ENCODE results near the gene NLRP13. TPM values are rescaled to one million over a fixed set of nuclear protein-coding genes. Genes with fewer than 3 reads are reported as not detected.
"Not testable (repeated sequence)": the region's sequence is repeated elsewhere in the genome, so short reads cannot be mapped to it uniquely, and the experiment has no call there.

The NLRP13 gene
- total RNA-seq: not detected

DNA sequence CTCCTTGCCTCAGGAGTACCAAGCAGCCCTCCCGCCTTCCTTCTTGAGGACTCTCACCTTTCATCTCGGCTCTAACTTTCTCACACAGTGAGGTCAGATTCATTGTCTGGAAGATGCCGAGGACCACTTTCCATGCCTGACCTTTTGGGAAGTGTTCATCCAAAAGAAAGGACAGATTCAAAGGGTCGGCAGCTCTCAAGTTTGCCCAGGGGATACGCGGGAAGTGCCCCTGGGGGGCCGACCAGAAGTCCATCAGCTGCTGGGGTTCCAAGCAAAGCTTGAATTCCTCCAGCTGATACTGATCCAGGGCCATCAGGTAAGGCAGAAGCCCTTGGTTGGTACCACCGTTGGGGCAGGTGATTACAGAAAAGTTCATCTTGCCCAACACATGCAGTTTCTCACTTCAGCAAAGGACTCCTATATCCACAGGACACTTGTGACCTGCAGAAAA is at the start of gene NLRP13:
NLRP13 (minus strand) TSS at position 401 of the 451 bp plus-strand sequence; CDS start at position 376, 25 bp downstream.
- Mint-ChIP-seq H3K4me1 (no peaks in the 10 kb centered on the region), H3K27ac (no peak within 1 kb of the TSS), H3K36me3 (no peaks in the 10 kb centered on the region), H3K27me3 (peaks cover under 1% of the 10 kb centered on the region), H3K9me3 (peaks cover 13% of the 10 kb centered on the region), H3K4me3 (no peak within 1 kb of the TSS)
- no peak for DNase-seq

- H3K36me3 Mint-ChIP-seq: no peaks in the 10 kb centered on the region
- no peak overlapping the region for H3K4me3 Mint-ChIP-seq
- DNase-seq: no peak
- H3K9me3 Mint-ChIP-seq: peaks cover 10% of the 10 kb centered on the region
- H3K27me3 Mint-ChIP-seq: peaks cover 8% of the 10 kb centered on the region
- no peak overlapping the region for H3K27ac Mint-ChIP-seq
- no peaks in the 10 kb centered on the region for H3K4me1 Mint-ChIP-seq
Measured at GRCh38 chr19:55980415-55980814, 48.3 kb upstream of the NLRP13 start.

DNA sequence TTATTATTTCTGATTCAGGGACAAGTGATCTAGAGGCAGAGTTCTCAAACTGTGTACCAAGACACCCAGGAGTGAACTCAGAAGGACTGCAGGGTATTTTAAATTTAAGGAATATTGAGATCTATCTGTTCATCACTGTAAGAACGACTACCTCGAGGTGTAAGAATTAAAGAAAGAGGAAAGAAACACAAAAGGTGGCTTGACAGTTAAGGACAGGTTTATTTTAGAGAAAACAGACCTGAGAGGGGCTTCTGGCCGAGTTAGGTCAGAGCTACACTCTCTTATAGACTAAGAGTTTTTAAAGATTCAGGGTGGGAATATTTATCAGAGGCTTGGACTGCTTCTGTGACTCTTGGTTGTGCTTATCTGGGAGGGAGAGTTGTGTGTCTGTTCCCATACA is 41.8 kb upstream of the NLRP13 start:
- H3K4me1 Mint-ChIP-seq: no peaks in the 10 kb centered on the region
- H3K27ac Mint-ChIP-seq: no peak overlapping the region
- H3K27me3 Mint-ChIP-seq: peaks cover 18% of the 10 kb centered on the region
- no peak for DNase-seq
- H3K4me3 Mint-ChIP-seq: no peak overlapping the region
- H3K36me3 Mint-ChIP-seq: no peaks in the 10 kb centered on the region
- H3K9me3 Mint-ChIP-seq: peaks cover 16% of the 10 kb centered on the region

GRCh38 chr19:55962186-55962585 is 30.1 kb upstream of the NLRP13 start:
- Mint-ChIP-seq H3K9me3 (peaks cover under 1% of the 10 kb centered on the region), H3K27me3 (no peaks in the 10 kb centered on the region), H3K36me3 (no peaks in the 10 kb centered on the region), H3K27ac (no peak overlapping the region), H3K4me3 (no peak overlapping the region), H3K4me1 (no peaks in the 10 kb centered on the region)
- DNase-seq: no peak

- no peaks in the 10 kb centered on the region for H3K27me3 Mint-ChIP-seq
- no peaks in the 10 kb centered on the region for H3K36me3 Mint-ChIP-seq
- H3K27ac Mint-ChIP-seq: no peak overlapping the region
- H3K4me1 Mint-ChIP-seq: no peaks in the 10 kb centered on the region
- DNase-seq: no peak
- no peaks in the 10 kb centered on the region for H3K9me3 Mint-ChIP-seq
- H3K4me3 Mint-ChIP-seq: no peak overlapping the region
Measured at GRCh38 chr19:55959996-55960675, 28.0 kb upstream of the NLRP13 start.

DNA sequence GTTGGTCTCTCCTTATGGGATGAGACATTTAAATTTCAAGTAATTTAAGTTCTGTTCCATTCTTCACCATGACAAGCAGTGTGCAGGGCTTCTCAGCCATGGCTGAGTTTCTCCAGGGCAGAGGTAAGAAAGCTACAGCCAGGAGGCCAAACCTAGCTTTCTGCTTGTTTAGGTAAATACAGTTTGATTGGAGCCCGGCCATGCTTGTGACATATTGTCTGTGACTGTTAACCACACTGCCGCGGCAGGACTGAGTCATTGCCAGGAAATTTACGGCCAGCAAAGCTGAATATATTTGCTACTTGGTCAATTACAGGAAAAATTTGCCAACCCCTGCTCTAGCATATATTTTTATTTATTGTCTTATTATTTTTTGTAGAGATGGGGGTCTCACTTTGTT is 26.2 kb upstream of the NLRP13 start:
- Mint-ChIP-seq H3K36me3 (no peaks in the 10 kb centered on the region), H3K27me3 (no peaks in the 10 kb centered on the region), H3K9me3 (no peaks in the 10 kb centered on the region), H3K27ac (no peak overlapping the region), H3K4me1 (no peaks in the 10 kb centered on the region), H3K4me3 (no peak overlapping the region)
- DNase-seq: no peak

GRCh38 chr19:55956431-55956830 is 24.3 kb upstream of the NLRP13 start:
- no peaks in the 10 kb centered on the region for H3K36me3 Mint-ChIP-seq
- H3K27me3 Mint-ChIP-seq: no peaks in the 10 kb centered on the region
- H3K4me3 Mint-ChIP-seq: no peak overlapping the region
- H3K27ac Mint-ChIP-seq: no peak overlapping the region
- H3K9me3 Mint-ChIP-seq: no peaks in the 10 kb centered on the region
- DNase-seq: no peak
- no peaks in the 10 kb centered on the region for H3K4me1 Mint-ChIP-seq

DNA sequence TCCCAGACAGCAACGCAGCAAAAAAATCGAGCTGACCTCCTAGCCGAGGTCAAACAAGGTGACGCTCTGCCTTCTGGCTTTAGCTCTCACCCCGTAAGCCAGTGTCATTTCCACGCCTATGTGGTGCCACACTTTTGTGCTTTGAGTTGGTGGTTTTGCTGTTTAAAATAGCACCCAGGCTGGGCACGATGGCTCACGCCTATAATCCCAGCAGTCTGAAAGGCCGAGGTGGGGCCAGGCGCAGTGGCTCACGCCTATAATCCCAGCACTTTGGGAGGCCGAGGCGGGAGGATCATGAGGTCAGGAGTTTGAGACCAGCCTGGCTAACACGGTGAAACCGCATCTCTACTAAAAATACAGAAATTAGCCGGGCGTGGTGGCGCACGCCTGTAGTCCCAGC is 18.4 kb upstream of the NLRP13 start:
- H3K4me3 Mint-ChIP-seq: not testable (repeated sequence)

DNA sequence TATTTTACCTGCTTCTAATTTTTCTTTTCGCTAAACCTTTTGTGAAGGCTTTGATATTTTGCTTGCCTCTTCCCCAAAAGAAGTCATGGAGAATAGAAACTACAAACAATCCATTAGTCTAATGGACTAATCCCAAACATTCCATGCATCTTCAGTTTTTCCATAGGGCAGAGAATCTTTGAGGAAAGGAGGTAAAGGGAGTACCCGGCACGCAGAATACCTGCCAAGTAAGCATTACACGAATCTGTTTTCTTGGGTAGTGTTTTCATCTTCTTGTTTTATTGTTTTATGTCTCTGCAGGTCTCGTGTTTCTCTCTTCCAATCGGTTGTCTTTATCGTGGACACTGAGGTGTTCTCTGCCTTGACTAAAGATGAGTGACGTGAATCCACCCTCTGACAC is 15.4 kb upstream of the NLRP13 start, which contains the start of gene NLRP8:
NLRP8 (plus strand) TSS at position 301 of the 400 bp plus-strand sequence.
- H3K36me3 Mint-ChIP-seq: no peaks in the 10 kb centered on the region
- no peak for DNase-seq
- peaks cover 4% of the 10 kb centered on the region for H3K9me3 Mint-ChIP-seq
- H3K27me3 Mint-ChIP-seq: peaks cover 2% of the 10 kb centered on the region
- no peak within 1 kb of the TSS for H3K27ac Mint-ChIP-seq
- H3K4me3 Mint-ChIP-seq: no peak within 1 kb of the TSS
- no peaks in the 10 kb centered on the region for H3K4me1 Mint-ChIP-seq

More for the DNA sequence above, 18.4 kb upstream of the NLRP13 start:
- H3K27ac Mint-ChIP-seq, DNase-seq, H3K36me3 Mint-ChIP-seq, H3K9me3 Mint-ChIP-seq, H3K27me3 Mint-ChIP-seq, H3K4me1 Mint-ChIP-seq: not testable (repeated sequence)

- Mint-ChIP-seq H3K4me1 (no peaks in the 10 kb centered on the region), H3K4me3 (no peak overlapping the region), H3K36me3 (no peaks in the 10 kb centered on the region), H3K9me3 (peaks cover 2% of the 10 kb centered on the region), H3K27ac (no peak overlapping the region), H3K27me3 (peaks cover 11% of the 10 kb centered on the region)
- no peak for DNase-seq
Measured at GRCh38 chr19:55940306-55940705, 8.2 kb upstream of the NLRP13 start.

DNA sequence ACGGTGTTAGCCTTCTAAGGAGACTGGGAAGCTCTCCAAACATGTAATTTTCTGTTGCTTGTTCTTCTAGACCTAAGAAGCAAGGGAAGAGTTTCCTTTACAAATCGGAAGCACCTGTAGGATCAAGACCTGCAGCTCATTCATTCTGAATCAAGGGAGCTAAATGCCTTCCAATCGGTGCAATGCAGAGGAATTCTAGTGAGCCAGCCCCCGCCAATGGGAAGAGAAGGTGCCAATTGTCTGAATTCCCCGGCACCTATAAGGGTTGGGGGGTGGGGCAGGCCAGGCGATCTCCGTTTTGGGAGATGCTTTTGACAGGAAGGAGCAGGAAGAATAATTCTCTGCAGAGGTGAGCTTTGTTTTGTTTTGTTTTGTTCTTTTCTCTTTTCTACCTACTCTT is 7.1 kb upstream of the NLRP13 start:
- DNase-seq: no peak
- Mint-ChIP-seq H3K27ac (no peak overlapping the region), H3K9me3 (peaks cover 5% of the 10 kb centered on the region), H3K36me3 (no peaks in the 10 kb centered on the region), H3K4me1 (no peaks in the 10 kb centered on the region), H3K27me3 (peaks cover 11% of the 10 kb centered on the region), H3K4me3 (no peak overlapping the region)

DNA sequence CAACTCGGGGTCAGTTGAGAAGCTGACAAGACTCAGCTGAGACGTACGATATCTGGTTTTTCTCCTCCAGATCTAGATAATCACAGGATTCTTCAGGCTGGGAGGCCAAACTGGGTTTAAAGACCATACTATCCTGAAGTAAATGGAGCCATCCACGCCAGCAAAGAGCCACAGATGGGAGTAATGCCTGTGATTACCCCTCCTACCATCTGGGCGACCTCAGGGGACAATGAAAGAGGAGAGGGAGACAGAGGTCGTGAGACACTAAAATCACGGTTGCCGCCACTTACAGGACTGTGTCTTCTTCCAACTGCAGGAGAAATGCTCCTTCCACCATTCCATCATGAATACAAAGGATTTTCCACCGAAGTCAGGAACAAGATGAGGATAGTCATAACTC is 3.1 kb upstream of the NLRP13 start:
- Mint-ChIP-seq H3K36me3 (no peaks in the 10 kb centered on the region), H3K27me3 (peaks cover 3% of the 10 kb centered on the region), H3K9me3 (peaks cover 8% of the 10 kb centered on the region), H3K27ac (no peak overlapping the region), H3K4me3 (no peak overlapping the region), H3K4me1 (no peaks in the 10 kb centered on the region)
- no peak for DNase-seq

DNA sequence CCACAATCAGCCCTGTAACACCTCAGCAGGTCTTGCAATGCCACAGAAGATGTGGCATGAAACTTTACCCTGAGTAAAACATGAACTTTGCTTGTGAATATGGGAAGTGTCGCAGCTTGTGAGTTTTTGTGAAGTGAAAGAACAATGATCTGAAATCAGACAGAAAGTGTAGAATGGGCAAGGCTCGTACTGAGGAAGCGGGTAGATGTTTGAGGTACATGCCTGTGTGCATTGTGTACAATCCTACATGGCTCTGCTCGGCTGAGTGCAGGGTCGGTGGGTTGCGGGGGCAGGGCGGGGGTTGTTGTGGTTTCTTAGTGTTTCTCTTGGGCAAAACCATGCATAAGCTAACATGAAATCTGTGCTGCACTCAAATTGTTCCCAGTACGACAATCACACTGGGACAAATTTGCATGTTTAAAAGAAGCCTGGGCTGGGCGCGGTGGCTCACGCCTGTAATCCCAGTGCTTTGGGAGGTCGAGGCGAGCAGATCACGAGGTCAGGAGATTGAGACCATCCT is 1.1 kb downstream of the NLRP13 start:
- peaks cover 3% of the 10 kb centered on the region for H3K27me3 Mint-ChIP-seq
- no peak for DNase-seq
- peaks cover 13% of the 10 kb centered on the region for H3K9me3 Mint-ChIP-seq

DNA sequence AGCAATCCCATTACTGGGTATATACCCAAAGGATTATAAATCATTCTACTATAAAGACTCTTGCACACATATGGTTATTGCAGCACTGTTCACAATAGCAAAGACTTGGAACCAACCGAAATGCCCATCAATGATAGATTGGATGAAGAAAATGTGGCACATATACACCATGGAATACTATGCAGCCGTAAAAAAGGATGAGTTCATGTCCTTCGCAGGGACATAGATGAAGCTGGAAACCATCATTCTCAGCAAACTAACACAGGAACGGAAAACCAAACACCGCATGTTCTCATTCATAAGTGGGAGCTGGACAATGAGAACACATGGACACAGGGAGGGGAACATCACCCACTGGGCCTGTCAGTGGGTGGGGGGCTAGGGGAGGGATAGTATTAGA is 2.9 kb downstream of the NLRP13 start:
- H3K27me3 Mint-ChIP-seq, H3K27ac Mint-ChIP-seq, DNase-seq, H3K36me3 Mint-ChIP-seq, H3K4me3 Mint-ChIP-seq, H3K4me1 Mint-ChIP-seq: not testable (repeated sequence)
- H3K9me3 Mint-ChIP-seq: peaks cover 10% of the 10 kb centered on the region

More for the DNA sequence above, 1.1 kb downstream of the NLRP13 start:
- Mint-ChIP-seq H3K36me3 (no peaks in the 10 kb centered on the region), H3K4me1 (no peaks in the 10 kb centered on the region), H3K4me3 (no peak overlapping the region), H3K27ac (no peak overlapping the region)

DNA sequence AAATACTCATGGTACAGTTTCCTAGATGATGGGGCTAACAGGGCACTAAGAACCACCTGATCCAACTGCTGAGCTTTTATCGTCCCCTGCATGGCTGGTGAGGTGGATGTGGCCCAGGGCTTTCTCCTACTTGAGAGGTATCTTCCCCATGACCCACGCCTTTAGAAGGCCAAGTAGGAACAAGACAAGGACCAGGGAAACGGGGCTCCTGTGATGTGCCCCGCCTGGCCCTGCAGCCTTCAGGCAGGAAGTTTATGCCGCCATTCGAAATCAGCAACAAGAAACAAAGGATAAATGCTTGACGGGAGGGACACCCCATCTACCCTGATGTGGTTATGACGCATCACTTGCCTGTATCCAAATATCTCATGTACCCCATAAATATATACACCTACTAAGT is 4.1 kb downstream of the NLRP13 start:
- Mint-ChIP-seq H3K27me3 (peaks cover 6% of the 10 kb centered on the region), H3K27ac (no peak overlapping the region), H3K9me3 (peaks cover 14% of the 10 kb centered on the region), H3K4me1 (no peaks in the 10 kb centered on the region), H3K4me3 (no peak overlapping the region), H3K36me3 (no peaks in the 10 kb centered on the region)
- no peak for DNase-seq

- peaks cover 10% of the 10 kb centered on the region for H3K27me3 Mint-ChIP-seq
- no peaks in the 10 kb centered on the region for H3K4me1 Mint-ChIP-seq
- H3K27ac Mint-ChIP-seq: no peak overlapping the region
- no peak overlapping the region for H3K4me3 Mint-ChIP-seq
- peaks cover 29% of the 10 kb centered on the region for H3K9me3 Mint-ChIP-seq
- DNase-seq: no peak
- no peaks in the 10 kb centered on the region for H3K36me3 Mint-ChIP-seq
Measured at GRCh38 chr19:55923556-55923955, 8.6 kb downstream of the NLRP13 start.
